ENCODE data around the gene SLC15A1. TPM values are rescaled to one million over a fixed set of nuclear protein-coding genes. Genes with fewer than 3 reads are reported as not detected.
A peak's percentile ranks its signal among the peaks of the same experiment; 100 is the strongest.
"Not testable (repeated sequence)": the region's sequence is repeated elsewhere in the genome, so short reads cannot be mapped to it uniquely, and the experiment has no call there.

Gene SLC15A1
- total RNA-seq, 2 donors from 2014 or later: 16.8 to 35.7 TPM

DNA sequence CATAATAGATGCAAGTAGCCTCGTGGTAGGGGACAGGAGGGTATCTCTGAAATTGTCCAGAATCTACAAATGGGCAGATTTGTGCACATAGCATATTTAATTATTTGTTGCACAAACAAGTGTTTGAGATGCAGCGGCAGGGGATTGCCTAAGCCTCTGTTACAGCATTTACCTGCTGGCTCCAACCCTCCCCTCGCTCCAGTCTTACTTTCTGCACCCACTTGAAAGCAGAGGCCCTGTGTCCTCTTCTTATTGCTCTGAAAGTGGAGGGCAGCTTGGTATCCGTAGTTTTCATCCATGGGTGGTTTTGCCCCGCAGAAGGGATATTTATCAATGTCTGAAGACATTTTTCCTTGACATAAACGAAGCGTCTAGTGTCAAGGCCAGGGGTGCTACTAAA, 102.6 kb downstream of the SLC15A1 start:
- DNase-seq: no peak
- intact Hi-C loops (cut with DNase I, micrococcal nuclease): loop anchor here in 1 of 2 donors (5.0 kb wide), 1 partner anchor 203 kb away; no protein-coding TSS in a partner anchor
- no peak for ATAC-seq

DNA sequence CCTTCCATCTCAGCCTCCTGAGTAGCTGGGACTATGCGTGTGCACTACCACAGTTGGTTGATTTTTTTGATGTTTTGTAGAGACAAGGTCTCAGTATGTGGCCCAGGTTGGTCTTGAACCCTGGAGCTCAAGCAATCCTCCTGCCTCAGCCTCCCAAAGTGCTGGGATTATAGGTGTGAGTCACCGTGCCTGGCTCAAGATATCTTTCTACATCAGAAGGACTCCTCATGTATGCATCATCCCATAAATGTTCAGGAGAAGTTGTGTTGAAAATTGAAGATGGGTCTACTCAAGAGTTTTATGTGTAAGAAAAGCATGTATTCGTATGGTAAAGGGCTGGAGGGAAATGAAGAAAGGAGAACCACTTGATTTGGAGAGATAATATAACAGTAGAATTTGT, 103.8 kb downstream of the SLC15A1 start:
- peak in 1 of 2 donors; percentile 9 for DNase-seq
- intact Hi-C loops (cut with DNase I, micrococcal nuclease): no loop called here

DNA sequence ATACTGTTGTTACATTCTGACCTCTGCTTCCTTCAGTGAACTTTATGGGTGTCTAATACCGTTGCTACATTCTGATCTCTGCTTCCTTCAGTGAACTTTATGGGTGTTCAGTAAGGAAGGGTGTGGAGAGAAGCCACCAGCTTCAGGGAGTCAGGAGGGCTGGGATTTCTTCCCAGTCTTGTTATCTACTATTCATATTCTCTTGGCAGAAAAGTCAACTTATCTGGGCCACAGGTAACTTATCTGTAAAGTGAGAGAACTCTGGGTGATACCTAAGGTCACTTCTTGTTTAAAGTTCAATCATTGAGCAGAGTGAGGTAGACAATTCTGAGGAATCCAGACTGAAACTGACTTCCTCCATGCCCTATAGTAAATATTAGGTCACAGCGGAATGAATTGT, 104.3 kb downstream of the SLC15A1 start:
- intact Hi-C loops (cut with DNase I, micrococcal nuclease): no loop called here
- ATAC-seq: peak; percentile 73
- DNase-seq: peak; percentile 18 to 70

More for the DNA sequence above, 103.8 kb downstream of the SLC15A1 start:
- ATAC-seq: no peak

DNA sequence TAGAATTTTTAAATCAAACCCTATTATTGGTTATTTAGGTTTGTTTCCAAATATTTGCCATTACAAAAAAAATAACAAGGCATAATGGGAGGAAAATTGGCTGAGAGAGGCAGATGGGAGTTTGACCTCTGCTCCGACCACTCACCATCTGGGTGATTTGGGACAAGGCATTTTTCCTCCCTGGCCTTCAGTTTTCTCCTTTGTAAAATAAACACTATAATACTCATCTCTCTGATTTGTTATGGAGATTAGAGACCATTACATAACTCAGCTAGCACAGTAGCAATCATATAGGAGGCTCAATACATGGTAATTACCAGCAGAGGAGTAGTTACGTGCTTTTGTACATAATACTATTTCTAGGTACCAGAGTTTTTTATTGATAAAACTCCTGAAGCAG, 105.4 kb downstream of the SLC15A1 start:
- ATAC-seq (no peak), DNase-seq (no peak)
- intact Hi-C loops (cut with DNase I, micrococcal nuclease): no loop called here

DNA sequence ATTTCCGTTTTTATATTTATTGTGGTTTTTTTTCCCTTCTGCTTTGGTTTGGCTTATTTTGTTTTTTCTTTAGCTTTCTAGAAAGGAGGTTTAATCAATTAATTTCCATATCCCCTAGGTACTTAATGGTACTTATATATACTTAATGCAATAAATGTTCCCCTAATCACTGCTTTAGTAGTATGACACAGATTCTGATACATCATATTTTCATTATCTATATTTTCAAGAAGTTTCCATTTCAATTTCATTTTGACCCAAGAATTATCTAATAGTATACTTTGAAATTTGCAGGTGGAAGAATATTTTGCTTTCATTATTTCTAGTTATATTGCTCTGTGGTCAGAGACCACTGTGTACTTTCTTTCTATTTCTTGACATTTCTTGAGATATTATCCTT, 109.0 kb downstream of the SLC15A1 start:
- intact Hi-C loops (cut with DNase I, micrococcal nuclease): no loop called here
- ATAC-seq: no peak

DNA sequence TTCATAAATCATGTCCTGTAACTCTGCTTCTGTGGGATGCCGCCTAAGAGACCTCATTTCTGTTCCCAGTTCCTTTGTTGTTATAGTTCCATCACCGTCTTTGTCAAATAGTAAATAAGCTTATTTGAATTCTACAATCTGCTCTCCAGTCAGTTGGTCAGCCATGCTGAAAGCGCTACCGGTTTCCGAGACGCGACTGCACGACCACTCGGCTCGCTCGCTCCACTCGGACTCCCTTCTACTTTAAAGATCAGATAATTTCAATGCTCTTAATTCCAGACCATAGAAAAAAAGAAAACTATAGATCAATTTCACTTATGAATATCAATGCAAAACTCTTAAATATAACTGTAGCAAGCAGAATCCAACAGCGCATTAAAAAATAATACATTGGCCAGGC, 111.4 kb downstream of the SLC15A1 start:
- intact Hi-C loops (cut with DNase I, micrococcal nuclease): no loop called here
- no peak for ATAC-seq
- DNase-seq: no peak

More for the DNA sequence above, 109.0 kb downstream of the SLC15A1 start:
- DNase-seq: no peak

DNA sequence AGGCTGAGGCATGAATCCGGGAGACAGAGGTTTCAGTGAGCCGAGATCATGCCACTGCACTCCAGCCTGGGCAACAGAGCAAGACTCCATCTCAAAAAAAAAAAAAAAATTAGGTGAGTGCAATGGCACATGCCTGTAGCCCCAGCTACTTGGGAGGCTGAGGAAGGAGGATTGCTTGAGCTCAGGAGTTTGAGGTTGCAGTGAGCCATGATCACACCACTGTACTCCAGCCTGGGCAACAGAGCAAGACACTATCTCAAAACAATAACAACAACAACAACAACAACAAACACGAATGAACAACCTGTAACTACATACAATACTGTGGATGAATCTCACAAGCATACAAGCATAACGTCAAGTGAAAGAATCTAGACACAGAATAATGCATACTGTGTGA, 112.7 kb downstream of the SLC15A1 start:
- intact Hi-C loops (cut with DNase I, micrococcal nuclease); DNase-seq; ATAC-seq: not testable (repeated sequence)

DNA sequence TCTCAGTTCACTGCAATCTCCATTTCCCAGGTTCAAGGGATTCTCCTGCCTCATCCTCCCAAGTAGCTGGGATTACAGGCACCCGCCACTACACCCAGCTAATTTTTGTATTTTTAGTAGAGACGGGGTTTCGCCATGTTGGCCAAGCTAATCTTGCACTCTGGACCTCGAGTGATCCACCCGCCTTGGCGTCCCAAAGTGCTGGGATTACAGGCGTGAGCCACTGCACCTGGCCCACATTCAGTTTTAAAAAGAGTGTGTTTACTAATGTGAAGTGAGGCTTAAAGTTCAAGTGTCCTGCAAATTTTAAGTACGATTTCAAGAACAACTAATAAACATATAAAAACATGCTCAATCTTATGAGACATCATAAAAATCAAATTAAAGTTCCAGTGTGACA, 114.1 kb downstream of the SLC15A1 start:
- intact Hi-C loops (cut with DNase I, micrococcal nuclease); DNase-seq: not testable (repeated sequence)

More for the DNA sequence above, 114.1 kb downstream of the SLC15A1 start:
- not testable (repeated sequence) for ATAC-seq

Other genes with a start within 250 kb of the SLC15A1 start
- gene STK24, start 175.6 kb downstream of the SLC15A1 start, total RNA-seq: 100 to 1,000 TPM; 204 to 205 TPM
- 10 to 100 TPM; 50.0 to 60.4 TPM for gene DOCK9, start 225.4 kb upstream of the SLC15A1 start, total RNA-seq